GM12872 (cell line): Measurements from ENCODE around the gene ZNF581.

ENCODE experiments used
- CTCF ChIP-seq: IDR thresholded peaks from 3 replicates; pipeline ENCODE4 v1.5.1; 2011; ENCODE audit warnings: low read depth, mild to moderate bottlenecking, low read length, moderate library complexity; ENCODE audit not compliant: insufficient read depth

ZNF581 gene

GRCh38 chr19:55618426-55618825 lies 25.0 kb upstream of the ZNF581 start:
- no peak for TF ChIP-seq CTCF

- no peak for TF ChIP-seq CTCF
Observed at GRCh38 chr19:55619286-55619685, 24.2 kb upstream of the ZNF581 start.

DNA sequence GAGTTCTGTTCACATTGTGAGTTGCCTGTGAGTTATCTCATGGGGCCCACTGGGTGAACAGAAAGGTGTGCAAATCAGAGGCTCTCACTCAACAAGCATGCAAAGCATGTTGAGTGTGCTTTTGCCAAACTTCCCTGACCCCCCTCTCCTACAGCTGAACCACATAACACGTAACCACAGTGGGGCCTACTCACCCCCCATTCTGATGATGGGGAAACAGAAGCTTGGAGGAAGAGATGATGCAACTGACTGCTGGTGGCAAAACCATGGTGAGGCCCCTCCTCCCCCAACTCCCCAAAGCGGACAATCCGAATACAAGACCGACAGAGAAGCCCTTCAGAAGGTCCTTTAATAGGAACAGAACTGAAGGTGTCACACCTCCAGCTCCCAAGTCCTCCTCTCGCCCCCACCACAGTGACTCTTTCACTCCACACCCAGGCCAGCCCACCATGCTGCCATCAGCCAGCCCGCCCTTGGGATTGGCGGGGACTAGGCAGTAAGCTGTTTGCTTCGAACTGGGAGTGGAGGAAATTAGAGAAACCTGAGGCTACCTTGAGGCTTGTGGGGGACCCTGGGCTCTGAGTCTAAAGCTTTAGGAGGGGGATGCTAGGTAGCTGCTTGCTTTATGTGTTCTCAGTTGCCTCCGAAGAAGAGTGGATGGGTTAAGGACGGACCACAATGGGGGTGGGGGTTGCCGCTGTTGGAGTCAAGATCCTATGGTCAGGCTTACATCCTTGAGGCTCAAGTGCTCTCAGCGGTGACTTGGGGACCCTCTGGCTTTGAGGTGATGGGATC lies 22.8 kb upstream of the ZNF581 start:
- no peak for TF ChIP-seq CTCF

- TF ChIP-seq CTCF: no peak
Observed at GRCh38 chr19:55621205-55621672, 22.2 kb upstream of the ZNF581 start.

DNA sequence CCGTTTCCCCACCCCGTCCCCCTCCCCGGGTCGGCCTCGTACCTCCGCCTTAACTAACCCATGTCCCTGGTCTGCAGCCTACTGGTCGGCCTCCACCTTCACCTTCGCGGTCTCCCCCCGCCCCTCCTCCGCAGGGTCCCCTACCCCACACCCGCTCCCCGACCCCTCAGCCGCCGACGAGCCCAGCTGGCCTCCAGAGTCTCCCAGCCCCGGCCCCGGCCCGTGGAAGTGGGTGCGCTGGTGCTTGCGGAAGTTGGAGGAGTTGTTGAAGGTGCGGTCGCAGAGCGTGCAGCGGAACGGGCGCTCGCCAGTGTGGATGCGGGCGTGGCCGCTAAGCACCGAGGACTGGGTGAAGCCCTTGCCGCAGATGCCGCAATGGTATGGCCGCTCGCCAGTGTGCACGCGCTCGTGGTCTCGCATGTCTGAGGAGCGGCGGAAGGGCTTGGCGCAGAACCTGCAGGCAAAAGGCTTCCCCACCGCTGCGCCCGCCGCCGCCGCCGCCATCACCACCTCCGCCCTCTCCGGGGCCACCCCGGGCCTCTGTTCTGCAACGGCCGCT lies 21.7 kb upstream of the ZNF581 start:
- no peak for TF ChIP-seq CTCF

DNA sequence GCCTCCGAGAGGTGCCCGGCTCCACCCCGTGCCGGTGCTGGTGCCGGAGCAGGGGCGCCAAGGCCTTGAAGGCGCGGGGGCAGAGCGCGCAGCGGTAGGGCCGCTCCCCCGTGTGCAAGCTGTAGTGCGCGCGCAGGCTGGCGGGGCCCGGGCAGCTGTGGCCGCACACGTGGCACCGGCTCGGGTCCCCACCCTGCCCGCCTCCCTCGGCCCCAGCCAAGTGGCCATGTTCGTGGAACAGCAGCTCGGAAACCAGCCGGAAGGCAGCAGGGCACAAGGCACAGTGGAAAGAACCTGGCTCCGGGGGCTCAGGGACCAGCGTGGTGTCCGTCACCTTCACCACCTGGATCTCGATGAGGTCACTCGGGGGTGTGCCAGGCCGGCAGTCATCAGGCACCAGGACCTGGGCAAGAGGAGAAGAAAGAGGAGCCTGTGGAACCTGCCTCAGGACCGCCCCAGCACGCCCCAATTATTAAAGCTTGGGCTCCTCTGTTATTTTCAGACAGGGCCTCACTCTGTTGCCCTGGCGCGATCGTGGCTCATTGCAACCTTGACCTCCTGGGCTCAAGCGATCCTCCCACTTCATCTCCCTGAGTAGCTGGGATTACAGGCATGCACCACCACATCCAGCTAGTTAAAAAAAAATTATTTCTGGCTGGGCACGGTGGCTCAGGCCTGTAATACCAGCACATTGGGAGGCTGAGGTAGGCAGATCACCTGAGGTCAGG lies 21.0 kb upstream of the ZNF581 start:
- TF ChIP-seq CTCF: no peak

DNA sequence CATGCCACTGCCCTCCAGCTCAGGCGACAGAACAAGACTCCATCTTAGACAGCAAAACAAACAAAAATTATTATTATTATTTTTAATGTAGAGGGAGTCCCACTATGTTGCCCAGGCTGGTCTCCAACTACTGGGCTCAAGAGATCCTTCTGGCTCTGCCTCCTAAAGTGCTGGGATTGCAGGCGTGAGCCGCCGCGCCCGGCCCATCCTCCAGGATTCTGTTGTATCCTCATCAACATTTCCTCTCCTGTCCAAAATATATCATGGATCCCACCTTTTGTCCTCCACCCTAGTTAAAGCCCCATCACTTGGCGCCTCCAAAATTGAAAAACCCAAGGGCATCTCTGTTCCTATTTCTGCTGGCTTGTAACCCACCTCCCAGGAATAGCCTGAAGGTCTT lies 20.3 kb upstream of the ZNF581 start:
- TF ChIP-seq CTCF: no peak
